H9 (cell line): Measurements from ENCODE around the gene ZBTB20. TPM values are rescaled to one million over a fixed set of nuclear protein-coding genes. Genes with fewer than 3 reads are reported as not detected.

Source experiments
- DNase-seq: peaks from one replicate; pipeline ENCODE4 v3.0.0-alpha.2; 2017
- H2AFZ ChIP-seq: one replicate; pipeline ENCODE4 v1.6.1; 2013; ENCODE audit warnings: mild to moderate bottlenecking, low read length, control low read depth, moderate library complexity
- H2AK5ac ChIP-seq: 2 replicates; pipeline ENCODE4 v1.6.1; 2013; ENCODE audit warnings: low read length, control low read depth, mixed read lengths; ENCODE audit not compliant: insufficient read length
- H2BK120ac ChIP-seq: one replicate; pipeline ENCODE4 v1.6.1; 2013; ENCODE audit warnings: low read depth, mild to moderate bottlenecking, low read length, control low read depth, inconsistent platforms; ENCODE audit not compliant: poor library complexity, severe bottlenecking
- H2BK12ac ChIP-seq: 2 replicates; pipeline ENCODE4 v1.6.1; 2013; ENCODE audit warnings: low read length, control low read depth, mixed read lengths, low read depth; ENCODE audit not compliant: insufficient read length
- H2BK15ac ChIP-seq: 2 replicates; pipeline ENCODE4 v1.6.1; 2013; ENCODE audit warnings: low read depth, low read length, control low read depth
- H2BK20ac ChIP-seq: one replicate; pipeline ENCODE4 v1.6.1; 2013; ENCODE audit warnings: low read depth, mild to moderate bottlenecking, low read length, control low read depth, inconsistent platforms; ENCODE audit not compliant: poor library complexity, severe bottlenecking
- H2BK5ac ChIP-seq: 2 replicates; pipeline ENCODE4 v1.6.1; 2013; ENCODE audit warnings: low read length, control low read depth, mixed read lengths; ENCODE audit not compliant: insufficient read length
- H3K14ac ChIP-seq: 2 replicates; pipeline ENCODE4 v1.6.1; 2013; ENCODE audit warnings: low read length, control low read depth; ENCODE audit not compliant: insufficient read depth
- H3K18ac ChIP-seq: 2 replicates; pipeline ENCODE4 v1.6.1; 2013; ENCODE audit warnings: low read depth, mild to moderate bottlenecking, mixed read lengths, low read length, control low read depth; ENCODE audit not compliant: insufficient read length
- H3K23ac ChIP-seq: 2 replicates; pipeline ENCODE4 v1.6.1; 2013; ENCODE audit warnings: low read length, control low read depth, mixed read lengths, low read depth; ENCODE audit not compliant: insufficient read length
- H3K23me2 ChIP-seq: 2 replicates; pipeline ENCODE4 v1.6.1; 2013; ENCODE audit warnings: low read depth, mild to moderate bottlenecking, mixed read lengths, low read length, control low read depth; ENCODE audit not compliant: insufficient read length, poor library complexity, severe bottlenecking
- H3K27ac ChIP-seq: 2 replicates; pipeline ENCODE4 v1.5.1; 2013; ENCODE audit warnings: low read length, control low read depth, mixed read lengths, low read depth; ENCODE audit not compliant: insufficient read length
- H3K27me3 ChIP-seq: 2 replicates; pipeline ENCODE4 v1.6.1; 2013; ENCODE audit warnings: low read length, control low read depth, inconsistent platforms; ENCODE audit not compliant: insufficient read depth
- H3K4ac ChIP-seq: 2 replicates; pipeline ENCODE4 v1.6.1; 2013; ENCODE audit warnings: low read depth, mild to moderate bottlenecking, control low read depth, inconsistent platforms, low read length, moderate library complexity
- H3K4me1 ChIP-seq: 2 replicates; pipeline ENCODE4 v1.6.1; 2013; ENCODE audit warnings: low read length, control low read depth, inconsistent platforms; ENCODE audit not compliant: insufficient read depth
- H3K4me2 ChIP-seq: 2 replicates; pipeline ENCODE4 v1.6.1; 2013; ENCODE audit warnings: low read length, control low read depth, mixed read lengths; ENCODE audit not compliant: insufficient read length, insufficient read depth
- H3K56ac ChIP-seq: 2 replicates; pipeline ENCODE4 v1.6.1; 2013; ENCODE audit warnings: low read depth, mild to moderate bottlenecking, mixed read lengths, low read length, control low read depth; ENCODE audit not compliant: insufficient read length
- H3K79me1 ChIP-seq: 2 replicates; pipeline ENCODE4 v1.6.1; 2013; ENCODE audit warnings: low read depth, mild to moderate bottlenecking, moderate library complexity, low read length, control low read depth, inconsistent platforms; ENCODE audit not compliant: insufficient read depth, poor library complexity, severe bottlenecking
- H3K79me2 ChIP-seq: 2 replicates; pipeline ENCODE4 v1.6.1; 2013; ENCODE audit warnings: low read length, control low read depth, inconsistent platforms; ENCODE audit not compliant: insufficient read depth
- H3K9ac ChIP-seq: 2 replicates; pipeline ENCODE4 v1.6.1; 2013; ENCODE audit warnings: low read length, control low read depth, mixed read lengths; ENCODE audit not compliant: insufficient read length; ENCODE audit errors: extremely low read depth
- H3K9me3 ChIP-seq: one replicate; pipeline ENCODE4 v1.6.1; 2013; ENCODE audit warnings: low read depth, low read length, inconsistent platforms; ENCODE audit not compliant: control insufficient read depth
- H3T11ph ChIP-seq: one replicate; pipeline ENCODE4 v1.6.1; 2013; ENCODE audit warnings: mild to moderate bottlenecking, low read length, control low read depth, inconsistent platforms
- H4K20me1 ChIP-seq: one replicate; pipeline ENCODE4 v1.6.1; 2013; ENCODE audit not compliant: control insufficient read depth, insufficient read length, insufficient read depth
- H4K5ac ChIP-seq: 2 replicates; pipeline ENCODE4 v1.6.1; 2013; ENCODE audit warnings: low read depth, mild to moderate bottlenecking, mixed read lengths, low read length, control low read depth; ENCODE audit not compliant: insufficient read length
- H4K8ac ChIP-seq: replicated peaks from 2 replicates; pipeline ENCODE4 v1.6.1; 2013; ENCODE audit warnings: low read length, control low read depth, mixed read lengths, low read depth; ENCODE audit not compliant: insufficient read length
- H4K91ac ChIP-seq: 2 replicates; pipeline ENCODE4 v1.6.1; 2013; ENCODE audit warnings: low read depth, mild to moderate bottlenecking, moderate library complexity, mixed read lengths, low read length, control low read depth; ENCODE audit not compliant: insufficient read length
- H3K27ac Mint-ChIP-seq, 3 experiments: 2 replicates in 2 of 3; 3 replicates in 1 of 3; pipeline ENCODE4 v1.8.0; 2020 to 2021; ENCODE audit warnings: mixed read lengths in 3 of 3, mild to moderate bottlenecking in 1 of 3, moderate library complexity in 1 of 3
- H3K27me3 Mint-ChIP-seq: 2 replicates; pipeline ENCODE4 v1.8.0; 2021; ENCODE audit warnings: low read depth, mild to moderate bottlenecking, moderate library complexity, mixed read lengths
- H3K36me3 Mint-ChIP-seq, 3 experiments: 2 replicates in 2 of 3; 3 replicates in 1 of 3; pipeline ENCODE4 v1.8.0; 2020 to 2021; ENCODE audit warnings: low read depth in 3 of 3, mixed read lengths in 3 of 3; ENCODE audit not compliant: insufficient read depth in 1 of 3
- H3K4me1 Mint-ChIP-seq, 2 experiments: 2 replicates each; pipeline ENCODE4 v1.8.0; 2020; ENCODE audit warnings: mixed read lengths in 2 of 2
- H3K4me3 Mint-ChIP-seq, 2 experiments: 2 replicates in 1 of 2; 3 replicates in 1 of 2; pipeline ENCODE4 v1.8.0; 2020 to 2021; ENCODE audit warnings: mild to moderate bottlenecking in 2 of 2, mixed read lengths in 2 of 2, moderate library complexity in 1 of 2
- H3K9me3 Mint-ChIP-seq, 2 experiments: 2 replicates in 1 of 2; 3 replicates in 1 of 2; pipeline ENCODE4 v1.8.0; 2020; ENCODE audit warnings: mild to moderate bottlenecking in 2 of 2, mixed read lengths in 2 of 2, moderate library complexity in 1 of 2
- WGBS: extraction: QIAGEN DNeasy Blood & Tissue Kit; methylation state at CpG from one replicate; pipeline ENCODE4 v1.1.7; 2013; ENCODE audit warnings: missing lambda C conversion rate, low lambda C conversion rate, mixed read lengths; ENCODE audit not compliant: insufficient read length; ENCODE audit errors: extremely low coverage; 5-methylcytosine and 5-hydroxymethylcytosine counted together
- total RNA-seq: library from RNA; stranded (reverse); gene quantifications from 2 replicates; pipeline ENCODE4 v1.2.1, GENCODE V29; 2021
- TF ChIP-seq, protein P1 (sequence below): fragments of 200-600 bp; sonication (generic); conservative IDR thresholded peaks from 3 replicates; pipeline ENCODE4 v1.8.0; 2021; ENCODE audit warnings: antibody characterized with exemption, mild to moderate bottlenecking

Gene ZBTB20
- total RNA-seq, 1 experiment from 2014 or later, result 0.70 TPM

DNA sequence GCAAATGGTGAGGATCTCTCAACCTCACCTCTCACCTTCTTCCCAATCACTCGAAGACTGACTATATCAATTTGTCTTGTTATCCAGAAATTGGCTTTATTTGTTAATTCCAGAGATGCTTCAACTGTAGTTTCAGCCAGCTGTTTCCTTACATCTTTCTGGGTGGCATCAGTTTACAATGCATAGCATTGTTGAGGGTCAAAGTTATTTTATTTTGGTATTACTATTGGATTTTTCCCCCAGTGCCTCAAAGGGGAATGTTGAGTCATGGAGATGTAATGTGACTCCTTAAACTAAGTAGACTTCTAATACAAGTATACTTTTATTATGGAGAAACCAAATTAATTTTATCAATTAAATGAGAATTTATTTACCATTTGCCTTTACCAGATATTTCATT lies 501.7 kb downstream of the ZBTB20 start:
- Histone ChIP-seq H2BK15ac (no peak overlapping the region), H2BK20ac (no peak overlapping the region), H3K27me3 (no peaks in the 10 kb centered on the region), H3K23me2 (no peaks in the 10 kb centered on the region), H2BK12ac (no peak overlapping the region), H3K56ac (no peak overlapping the region), H2AFZ (no peak overlapping the region), H3K79me2 (no peaks in the 10 kb centered on the region), H4K91ac (no peak overlapping the region), H3K4me2 (no peak overlapping the region), H3K9ac (no peak overlapping the region), H4K8ac (no peak overlapping the region), H3K9me3 (no peaks in the 10 kb centered on the region), H4K5ac (no peak overlapping the region), H2AK5ac (no peak overlapping the region), H2BK120ac (no peak overlapping the region), H3K4ac (no peak overlapping the region), H3K18ac (no peak overlapping the region), H2BK5ac (no peak overlapping the region), H3T11ph (no peak overlapping the region), H3K4me1 (no peaks in the 10 kb centered on the region; the same call in 1 of the 2 replicates), H3K27ac (no peak overlapping the region), H3K14ac (no peak overlapping the region), H4K20me1 (no peaks in the 10 kb centered on the region), H3K23ac (no peak overlapping the region), H3K79me1 (no peaks in the 10 kb centered on the region)
- H3K36me3 Mint-ChIP-seq, result no peaks in the 10 kb centered on the region
- TF ChIP-seq, protein P1, sequence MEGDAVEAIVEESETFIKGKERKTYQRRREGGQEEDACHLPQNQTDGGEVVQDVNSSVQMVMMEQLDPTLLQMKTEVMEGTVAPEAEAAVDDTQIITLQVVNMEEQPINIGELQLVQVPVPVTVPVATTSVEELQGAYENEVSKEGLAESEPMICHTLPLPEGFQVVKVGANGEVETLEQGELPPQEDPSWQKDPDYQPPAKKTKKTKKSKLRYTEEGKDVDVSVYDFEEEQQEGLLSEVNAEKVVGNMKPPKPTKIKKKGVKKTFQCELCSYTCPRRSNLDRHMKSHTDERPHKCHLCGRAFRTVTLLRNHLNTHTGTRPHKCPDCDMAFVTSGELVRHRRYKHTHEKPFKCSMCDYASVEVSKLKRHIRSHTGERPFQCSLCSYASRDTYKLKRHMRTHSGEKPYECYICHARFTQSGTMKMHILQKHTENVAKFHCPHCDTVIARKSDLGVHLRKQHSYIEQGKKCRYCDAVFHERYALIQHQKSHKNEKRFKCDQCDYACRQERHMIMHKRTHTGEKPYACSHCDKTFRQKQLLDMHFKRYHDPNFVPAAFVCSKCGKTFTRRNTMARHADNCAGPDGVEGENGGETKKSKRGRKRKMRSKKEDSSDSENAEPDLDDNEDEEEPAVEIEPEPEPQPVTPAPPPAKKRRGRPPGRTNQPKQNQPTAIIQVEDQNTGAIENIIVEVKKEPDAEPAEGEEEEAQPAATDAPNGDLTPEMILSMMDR, result no peak
- H3K27ac Mint-ChIP-seq, result no peak overlapping the region
- no peaks in the 10 kb centered on the region for H3K9me3 Mint-ChIP-seq
- no peak overlapping the region for H3K4me3 Mint-ChIP-seq
- H3K27me3 Mint-ChIP-seq, result no peaks in the 10 kb centered on the region
- DNase-seq, result no peak
- WGBS, result no CpG with 5 or more reads among the region's 1 CpG
- H3K4me1 Mint-ChIP-seq, result peaks cover 10% of the 10 kb centered on the region in 2 experiments
